ENCODE results near the gene PDX1.

The PDX1 gene

DNA sequence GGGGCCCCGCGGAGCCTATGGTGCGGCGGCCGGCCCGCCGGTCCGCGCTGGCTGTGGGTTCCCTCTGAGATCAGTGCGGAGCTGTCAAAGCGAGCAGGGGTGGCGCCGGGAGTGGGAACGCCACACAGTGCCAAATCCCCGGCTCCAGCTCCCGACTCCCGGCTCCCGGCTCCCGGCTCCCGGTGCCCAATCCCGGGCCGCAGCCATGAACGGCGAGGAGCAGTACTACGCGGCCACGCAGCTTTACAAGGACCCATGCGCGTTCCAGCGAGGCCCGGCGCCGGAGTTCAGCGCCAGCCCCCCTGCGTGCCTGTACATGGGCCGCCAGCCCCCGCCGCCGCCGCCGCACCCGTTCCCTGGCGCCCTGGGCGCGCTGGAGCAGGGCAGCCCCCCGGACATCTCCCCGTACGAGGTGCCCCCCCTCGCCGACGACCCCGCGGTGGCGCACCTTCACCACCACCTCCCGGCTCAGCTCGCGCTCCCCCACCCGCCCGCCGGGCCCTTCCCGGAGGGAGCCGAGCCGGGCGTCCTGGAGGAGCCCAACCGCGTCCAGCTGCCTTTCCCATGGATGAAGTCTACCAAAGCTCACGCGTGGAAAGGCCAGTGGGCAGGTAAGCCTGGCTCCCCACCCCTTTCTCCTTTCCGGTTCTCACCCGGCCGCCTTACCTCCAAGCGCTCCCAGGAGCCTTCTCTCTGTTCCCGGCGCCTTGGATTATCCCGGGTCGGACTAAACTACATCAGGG, at the start of gene PDX1:
Gene PDX1 (plus strand): TSS at position 67 of the 743 bp plus-strand sequence. CDS start 139 bp downstream, at position 206.
- DNase-seq: no peak
- Mint-ChIP-seq H3K27me3 (peaks cover 100% of the 10 kb centered on the region), H3K4me3 (peak within 1 kb of the TSS; percentile 61), H3K4me1 (peaks cover 17% of the 10 kb centered on the region), H3K9me3 (no peaks in the 10 kb centered on the region), H3K36me3 (peaks cover 9% of the 10 kb centered on the region), H3K27ac (peak within 1 kb of the TSS; percentile 52)
- CTCF ChIA-PET: interaction anchor here (1.1 to 2.3 kb wide), 4 partner anchors 32 to 98 kb away, joined by 3 to 6 read pairs (median 4); no protein-coding TSS in a partner anchor

GRCh38 chr13:27878274-27878673, 41.5 kb upstream of the PDX1 start:
- Mint-ChIP-seq H3K27ac (no peak overlapping the region), H3K4me3 (no peak overlapping the region), H3K4me1 (no peaks in the 10 kb centered on the region), H3K27me3 (peaks cover 33% of the 10 kb centered on the region), H3K36me3 (no peaks in the 10 kb centered on the region), H3K9me3 (no peaks in the 10 kb centered on the region)
- CTCF ChIA-PET: no interaction called here
- no peak for DNase-seq

DNA sequence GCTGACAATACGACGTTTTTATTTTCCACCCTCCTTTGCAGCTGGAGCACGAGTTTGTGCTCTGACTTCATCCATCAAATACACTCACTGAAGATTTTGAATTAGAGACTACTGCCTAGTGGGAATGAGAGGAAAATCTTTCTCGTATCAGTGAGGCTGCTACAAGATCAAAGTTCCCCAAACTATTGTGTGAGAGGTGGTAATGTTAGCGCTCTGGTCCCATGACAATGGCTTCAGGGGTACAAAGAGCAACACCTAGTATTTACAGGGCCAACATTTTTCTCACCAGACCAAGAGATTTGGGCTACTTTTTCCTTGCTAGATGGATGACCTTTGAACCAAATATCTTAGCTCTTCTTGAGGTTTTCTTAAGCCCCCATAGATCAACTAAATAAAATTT, 30.3 kb upstream of the PDX1 start:
- CTCF ChIA-PET: no interaction called here

DNA sequence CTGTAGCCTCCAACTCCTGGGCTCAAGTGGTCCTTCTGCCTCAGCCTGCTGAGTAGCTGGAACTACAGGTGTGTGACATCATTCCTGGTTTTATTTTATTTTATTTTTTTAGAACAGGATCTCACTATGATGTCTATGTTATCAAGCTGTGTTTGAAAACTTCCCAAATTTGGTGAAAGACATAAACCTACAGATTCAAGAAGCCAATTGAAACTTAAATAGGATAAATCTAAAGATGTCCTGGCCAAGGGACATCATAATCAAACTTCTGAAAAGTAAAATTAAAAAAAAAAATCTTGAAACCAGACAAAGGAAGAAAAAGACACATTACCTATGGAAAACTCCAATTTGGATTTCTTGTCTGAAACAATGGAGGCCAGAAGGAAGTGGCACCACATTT, 23.1 kb upstream of the PDX1 start:
- Mint-ChIP-seq H3K27me3 (peaks cover 52% of the 10 kb centered on the region), H3K9me3 (no peaks in the 10 kb centered on the region), H3K4me1 (no peaks in the 10 kb centered on the region), H3K27ac (no peak overlapping the region), H3K36me3 (no peaks in the 10 kb centered on the region), H3K4me3 (no peak overlapping the region)
- no peak for DNase-seq
- CTCF ChIA-PET: no interaction called here

More for the DNA sequence above, 30.3 kb upstream of the PDX1 start:
- H3K4me1 Mint-ChIP-seq: no peaks in the 10 kb centered on the region
- DNase-seq: no peak
- H3K27ac Mint-ChIP-seq: no peak overlapping the region
- H3K27me3 Mint-ChIP-seq: peaks cover 5% of the 10 kb centered on the region
- no peaks in the 10 kb centered on the region for H3K9me3 Mint-ChIP-seq
- no peaks in the 10 kb centered on the region for H3K36me3 Mint-ChIP-seq
- no peak overlapping the region for H3K4me3 Mint-ChIP-seq

DNA sequence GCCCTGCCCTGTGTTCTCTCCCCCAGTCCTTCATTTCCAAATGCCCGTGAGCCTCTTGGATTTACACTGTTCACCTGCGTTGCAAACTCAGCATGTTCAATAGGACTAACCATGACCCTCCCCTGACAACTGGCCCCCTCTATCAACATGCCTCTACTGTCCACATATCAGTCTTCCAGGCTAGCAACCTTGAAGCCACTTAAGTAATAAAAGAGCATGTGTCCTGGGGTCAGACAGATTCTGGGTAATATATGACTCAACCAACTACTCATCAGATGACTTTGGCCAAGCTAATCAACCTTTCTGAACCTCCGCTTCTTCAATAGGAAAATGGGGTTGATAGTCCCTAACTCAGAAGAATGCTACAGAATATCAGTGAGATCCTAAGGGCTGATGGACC, 15.1 kb upstream of the PDX1 start:
- no peaks in the 10 kb centered on the region for H3K36me3 Mint-ChIP-seq
- no peak overlapping the region for H3K27ac Mint-ChIP-seq
- no peaks in the 10 kb centered on the region for H3K9me3 Mint-ChIP-seq
- H3K27me3 Mint-ChIP-seq: peaks cover 61% of the 10 kb centered on the region
- CTCF ChIA-PET: no interaction called here
- H3K4me1 Mint-ChIP-seq: no peaks in the 10 kb centered on the region
- no peak for DNase-seq
- no peak overlapping the region for H3K4me3 Mint-ChIP-seq

GRCh38 chr13:27905650-27906049, 14.2 kb upstream of the PDX1 start:
- H3K4me3 Mint-ChIP-seq: no peak overlapping the region
- H3K9me3 Mint-ChIP-seq: no peaks in the 10 kb centered on the region
- H3K27ac Mint-ChIP-seq: no peak overlapping the region
- H3K36me3 Mint-ChIP-seq: no peaks in the 10 kb centered on the region
- H3K27me3 Mint-ChIP-seq: peaks cover 59% of the 10 kb centered on the region
- CTCF ChIA-PET: no interaction called here
- DNase-seq: no peak
- no peaks in the 10 kb centered on the region for H3K4me1 Mint-ChIP-seq

DNA sequence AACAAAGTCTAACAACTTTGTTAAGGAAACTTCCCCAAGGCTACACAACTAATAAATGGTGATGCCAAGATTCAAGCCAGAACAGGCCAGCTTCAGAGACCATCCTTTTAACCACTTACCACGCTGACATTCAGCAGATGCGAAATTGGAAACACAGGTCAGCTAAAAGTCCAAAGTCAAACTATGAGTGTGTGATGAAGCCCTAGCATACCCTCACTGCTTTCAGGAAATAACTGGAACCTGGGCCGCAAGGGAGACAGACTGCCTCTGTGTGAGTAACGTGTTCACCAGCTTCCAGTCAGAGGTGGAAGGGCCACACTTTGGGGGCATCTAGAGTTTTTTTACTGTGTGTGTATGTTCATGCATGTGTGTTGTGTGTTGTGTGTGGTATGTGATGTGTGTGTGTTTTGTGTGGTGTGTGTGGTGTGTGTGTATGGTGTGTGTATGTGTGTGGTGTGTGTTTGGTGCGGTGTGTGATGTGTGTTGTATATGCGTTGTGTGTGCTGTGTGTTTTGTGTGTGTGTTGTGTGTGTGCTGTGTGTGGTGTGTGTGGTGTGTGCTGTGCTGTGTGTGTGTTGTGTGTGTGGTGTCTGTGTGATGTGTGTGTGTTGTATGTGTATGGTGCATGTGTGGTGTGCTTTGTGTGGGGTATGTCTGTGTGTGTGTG, 12.5 kb upstream of the PDX1 start:
- peaks cover 57% of the 10 kb centered on the region for H3K27me3 Mint-ChIP-seq
- H3K4me1 Mint-ChIP-seq: no peaks in the 10 kb centered on the region
- no peak for DNase-seq
- no peak overlapping the region for H3K4me3 Mint-ChIP-seq
- no peaks in the 10 kb centered on the region for H3K9me3 Mint-ChIP-seq
- CTCF ChIA-PET: no interaction called here
- H3K27ac Mint-ChIP-seq: no peak overlapping the region
- no peaks in the 10 kb centered on the region for H3K36me3 Mint-ChIP-seq

DNA sequence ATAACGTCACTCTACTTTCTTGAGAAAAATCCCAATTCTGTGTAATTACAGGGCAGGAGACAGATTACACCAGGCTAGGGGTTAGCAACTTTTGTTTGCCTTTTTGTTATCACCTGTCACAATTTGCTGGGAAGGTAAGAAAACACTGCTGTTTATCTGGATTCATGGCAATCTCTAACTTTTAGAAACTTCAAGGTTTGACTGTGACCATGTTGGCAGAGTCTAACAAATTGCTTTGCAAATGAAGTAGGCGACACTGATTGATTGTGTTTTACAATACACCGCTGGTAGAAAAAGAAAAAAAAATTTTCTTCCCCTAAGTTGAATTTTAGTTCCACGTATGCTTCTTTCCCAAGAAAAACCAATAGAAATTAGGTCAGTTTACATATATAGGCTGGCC, 10.4 kb upstream of the PDX1 start:
- CTCF ChIA-PET: no interaction called here
- H3K27me3 Mint-ChIP-seq: peaks cover 53% of the 10 kb centered on the region
- H3K36me3 Mint-ChIP-seq: no peaks in the 10 kb centered on the region
- no peaks in the 10 kb centered on the region for H3K9me3 Mint-ChIP-seq
- no peak overlapping the region for H3K27ac Mint-ChIP-seq
- no peaks in the 10 kb centered on the region for H3K4me1 Mint-ChIP-seq
- no peak overlapping the region for H3K4me3 Mint-ChIP-seq
- DNase-seq: no peak

GRCh38 chr13:27911521-27911920, 8.3 kb upstream of the PDX1 start:
- H3K9me3 Mint-ChIP-seq: no peaks in the 10 kb centered on the region
- H3K27me3 Mint-ChIP-seq: peaks cover 66% of the 10 kb centered on the region

DNA sequence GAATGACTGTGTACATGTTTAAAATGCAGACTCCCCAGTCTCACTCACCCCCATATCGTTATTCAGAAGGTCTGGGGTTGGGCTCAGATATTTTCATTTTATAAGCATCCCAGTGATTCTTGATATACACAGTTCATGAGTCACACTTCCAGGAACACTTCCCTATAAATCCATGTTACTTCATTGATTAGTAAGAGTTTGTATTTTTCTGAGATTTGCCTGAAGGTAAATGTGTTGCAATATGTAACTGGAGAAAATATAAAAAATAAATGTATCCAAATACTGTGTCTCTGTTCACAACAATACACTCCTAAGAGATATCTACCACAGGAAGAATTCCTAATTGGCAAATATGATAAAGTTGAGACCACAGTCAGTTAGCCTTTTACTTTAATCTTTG, 6.6 kb upstream of the PDX1 start:
- no peak for DNase-seq
- no peak overlapping the region for H3K27ac Mint-ChIP-seq
- peaks cover 5% of the 10 kb centered on the region for H3K36me3 Mint-ChIP-seq
- H3K4me3 Mint-ChIP-seq: no peak overlapping the region
- no peaks in the 10 kb centered on the region for H3K9me3 Mint-ChIP-seq
- peaks cover 71% of the 10 kb centered on the region for H3K27me3 Mint-ChIP-seq
- CTCF ChIA-PET: no interaction called here
- H3K4me1 Mint-ChIP-seq: peaks cover 6% of the 10 kb centered on the region

More at GRCh38 chr13:27911521-27911920, 8.3 kb upstream of the PDX1 start:
- H3K36me3 Mint-ChIP-seq: no peaks in the 10 kb centered on the region
- no peaks in the 10 kb centered on the region for H3K4me1 Mint-ChIP-seq
- H3K4me3 Mint-ChIP-seq: no peak overlapping the region
- CTCF ChIA-PET: no interaction called here
- H3K27ac Mint-ChIP-seq: no peak overlapping the region
- no peak for DNase-seq

GRCh38 chr13:27915301-27916207, 4.2 kb upstream of the PDX1 start:
- Mint-ChIP-seq H3K4me1 (peaks cover 10% of the 10 kb centered on the region), H3K4me3 (no peak overlapping the region), H3K9me3 (no peaks in the 10 kb centered on the region), H3K36me3 (peaks cover 8% of the 10 kb centered on the region), H3K27ac (no peak overlapping the region), H3K27me3 (peaks cover 83% of the 10 kb centered on the region)
- CTCF ChIA-PET: interaction anchor here (0.8 to 2.0 kb wide), 6 partner anchors 38 to 89 kb away, joined by 3 to 9 read pairs (median 3); no protein-coding TSS in a partner anchor
- DNase-seq: no peak

DNA sequence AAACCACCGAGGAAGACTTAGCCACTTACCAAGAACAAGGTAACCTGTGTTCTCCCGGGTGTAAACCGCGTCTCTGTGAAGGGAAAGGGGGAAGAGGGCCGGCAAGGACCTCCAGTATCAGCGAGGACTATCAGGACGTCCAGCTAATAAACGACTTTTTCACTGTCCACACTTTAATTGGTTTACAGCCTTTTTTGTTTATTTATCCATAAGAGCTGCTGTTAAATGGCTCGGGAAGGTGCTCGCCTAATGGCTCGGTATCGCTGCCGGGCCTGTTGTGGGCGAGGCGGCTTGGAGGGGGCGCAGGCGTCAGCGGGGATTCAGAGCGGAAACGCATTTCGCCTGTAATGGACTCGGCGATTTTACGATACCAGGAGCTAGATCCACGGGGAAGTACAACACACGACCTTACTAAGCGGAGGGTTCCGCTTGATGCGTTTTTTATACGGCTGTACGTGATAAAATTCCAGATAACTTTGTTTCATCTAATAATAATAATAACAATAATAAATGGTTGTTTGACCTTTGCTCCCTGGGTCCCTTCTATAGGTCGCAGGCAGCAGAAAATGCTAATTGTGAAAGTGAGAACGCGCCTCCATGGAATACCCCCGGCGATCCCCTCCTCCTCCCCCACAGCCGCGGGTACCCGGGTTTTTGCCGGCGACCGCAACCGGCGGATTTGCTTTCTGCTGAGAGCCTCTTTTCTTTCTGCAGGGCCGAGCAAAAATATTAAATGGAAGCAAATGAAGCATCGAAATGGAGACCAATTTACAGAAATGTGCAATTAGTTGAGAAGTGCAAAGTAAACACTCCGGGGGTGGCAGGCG, 2.5 kb upstream of the PDX1 start:
- no peak for DNase-seq
- H3K9me3 Mint-ChIP-seq: no peaks in the 10 kb centered on the region
- H3K4me1 Mint-ChIP-seq: peaks cover 15% of the 10 kb centered on the region
- peaks cover 8% of the 10 kb centered on the region for H3K36me3 Mint-ChIP-seq
- peaks cover 86% of the 10 kb centered on the region for H3K27me3 Mint-ChIP-seq
- CTCF ChIA-PET: no interaction called here
- peak overlapping the region; percentile 43 for H3K4me3 Mint-ChIP-seq
- peak overlapping the region; percentile 68 for H3K27ac Mint-ChIP-seq

DNA sequence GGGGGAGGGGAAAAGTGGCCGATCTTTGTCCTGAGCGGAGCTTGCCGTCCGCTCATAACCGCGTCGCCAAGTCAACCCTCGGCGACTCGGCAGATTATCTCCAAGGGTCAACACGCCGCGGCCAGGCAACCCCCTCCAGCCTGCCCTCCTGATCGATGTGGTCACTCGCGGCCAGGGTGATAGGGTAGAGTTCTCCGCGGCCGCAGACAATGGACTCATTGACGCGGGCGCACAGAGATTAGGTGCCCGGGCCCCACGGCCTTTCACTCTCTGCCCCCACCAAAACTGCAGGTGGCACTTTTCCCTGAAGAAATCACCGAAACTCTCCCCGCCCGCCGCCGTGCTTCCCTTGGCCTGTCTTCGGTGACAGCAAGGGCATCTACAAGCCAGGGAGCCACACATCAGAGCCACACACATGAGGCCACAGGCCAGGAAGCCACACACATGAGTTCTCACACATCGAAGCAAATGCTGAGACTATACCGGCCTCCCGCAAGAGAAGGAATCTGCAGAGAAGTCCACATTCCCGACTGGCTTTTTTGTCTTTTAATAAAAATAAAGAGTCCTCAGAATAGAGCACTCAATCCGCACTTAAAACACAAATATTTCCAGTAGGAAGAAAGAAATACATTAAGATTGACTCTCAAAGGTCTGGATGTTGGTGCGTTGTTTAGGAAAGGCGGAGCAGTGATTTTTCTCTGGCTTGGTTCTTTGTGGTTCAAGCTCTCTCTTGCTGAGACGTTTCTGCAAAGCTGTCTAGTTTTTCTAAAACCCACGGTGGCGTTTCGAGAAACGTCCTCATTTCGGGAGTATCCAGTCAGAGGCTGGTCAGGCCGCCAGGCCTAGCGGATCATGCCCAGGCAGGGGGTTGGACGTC, 1.5 kb upstream of the PDX1 start:
- Mint-ChIP-seq H3K36me3 (peaks cover 8% of the 10 kb centered on the region), H3K4me1 (peaks cover 15% of the 10 kb centered on the region), H3K27me3 (peaks cover 96% of the 10 kb centered on the region), H3K4me3 (no peak overlapping the region), H3K9me3 (no peaks in the 10 kb centered on the region), H3K27ac (peak overlapping the region; percentile 52)
- CTCF ChIA-PET: no interaction called here
- DNase-seq: no peak

Measured in activated naive CD4-positive, alpha-beta T cell treated with anti-CD3 and anti-CD28 coated beads, Interleukin-2, amount 10 ng/mL, durations not matched to agents 7 days and 5 days (primary cell).